HG03175 (cell line): ENCODE data around the gene PXK.

Source experiments
- ATAC-seq: cut with Tn5 transposase; IDR thresholded peaks from one replicate; pipeline ENCODE4 v1.9.1; 2021; ENCODE audit warnings: mild to moderate bottlenecking, moderate library complexity; ENCODE audit not compliant: unreplicated experiment

Gene PXK

GRCh38 chr3:58346368-58346767, 13.7 kb downstream of the PXK start:
- ATAC-seq = no peak

DNA sequence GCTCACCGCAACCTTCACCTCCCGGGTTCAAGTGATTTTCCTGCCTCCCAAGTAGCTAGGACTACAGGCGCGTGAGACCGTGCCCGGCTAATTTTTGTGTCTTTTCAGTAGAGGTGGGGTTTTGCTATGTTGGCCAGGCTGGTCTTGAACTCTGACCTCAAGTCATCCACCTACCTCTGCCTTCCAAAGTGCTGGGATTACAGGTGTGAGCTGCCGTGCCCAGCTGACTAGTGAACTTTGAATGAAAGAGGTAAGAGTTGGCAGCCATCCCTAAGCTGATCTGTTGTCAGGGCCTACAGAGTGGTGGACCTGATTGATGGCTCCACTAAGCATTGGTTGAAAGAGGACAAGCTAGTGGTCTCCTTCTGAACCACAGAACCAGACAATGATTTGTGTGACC, 15.3 kb downstream of the PXK start:
- ATAC-seq = no peak

DNA sequence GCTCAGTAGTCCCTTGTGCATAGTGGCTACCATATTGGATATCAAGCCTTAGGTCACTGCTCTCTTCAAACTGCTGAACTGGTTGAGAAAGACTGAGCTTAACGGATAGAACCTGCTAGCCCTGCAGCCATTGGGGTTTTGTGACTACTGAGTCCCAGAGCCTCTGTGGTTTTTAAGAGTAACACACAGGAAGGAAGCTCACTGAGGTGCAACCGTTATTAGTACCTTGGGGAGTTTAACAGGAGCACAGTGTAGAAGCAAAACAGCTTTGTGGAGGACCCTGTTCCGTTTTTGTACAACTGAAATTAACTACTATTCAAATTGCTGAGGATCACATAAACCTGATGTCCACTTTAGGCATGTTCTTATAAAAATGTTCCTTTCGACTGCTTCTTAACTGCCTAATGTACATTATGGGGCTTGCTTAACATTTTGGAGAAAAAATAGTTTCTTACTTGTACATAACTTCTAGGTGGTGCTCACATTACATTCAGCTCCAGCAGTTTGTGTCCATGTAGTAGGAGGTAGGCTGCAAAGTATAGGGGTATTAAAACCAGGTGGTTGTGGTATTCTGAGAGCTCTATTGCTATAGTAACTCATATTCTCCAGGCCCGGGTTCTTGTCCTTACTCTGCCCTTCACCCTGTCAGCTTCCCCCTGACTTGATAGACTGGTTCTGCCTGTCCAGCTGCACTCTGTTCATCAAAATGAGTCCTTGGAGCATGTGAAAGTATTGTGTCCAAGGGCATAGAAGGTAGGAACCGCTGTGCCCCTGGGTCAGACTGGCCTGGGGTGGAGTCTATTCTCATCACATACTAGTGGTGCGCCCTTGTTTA, 17.3 kb downstream of the PXK start:
- peak; percentile 83 for ATAC-seq

GRCh38 chr3:58350627-58351013, 17.9 kb downstream of the PXK start:
- ATAC-seq = no peak

- no peak for ATAC-seq
Measured at GRCh38 chr3:58351920-58352319, 19.2 kb downstream of the PXK start.

DNA sequence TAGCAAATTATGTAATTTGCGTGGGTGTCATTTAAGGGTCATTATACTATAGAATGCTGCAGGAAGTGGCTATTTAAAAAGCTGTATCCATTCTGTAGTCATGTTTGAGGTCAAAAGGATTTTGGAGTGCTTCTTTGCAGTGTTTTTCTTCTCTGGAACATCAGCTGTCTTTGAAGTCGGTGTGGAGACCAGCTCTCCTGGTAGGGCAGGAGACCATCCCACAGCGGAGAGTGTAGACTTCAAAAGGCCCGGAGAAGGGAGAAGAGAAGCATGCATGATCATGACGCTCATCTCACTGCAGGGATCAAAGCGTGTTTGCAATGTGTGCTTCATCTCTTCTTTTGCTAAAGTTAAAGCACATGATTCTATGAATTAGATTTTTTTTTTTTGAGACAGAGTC, 19.9 kb downstream of the PXK start:
- ATAC-seq = no peak

DNA sequence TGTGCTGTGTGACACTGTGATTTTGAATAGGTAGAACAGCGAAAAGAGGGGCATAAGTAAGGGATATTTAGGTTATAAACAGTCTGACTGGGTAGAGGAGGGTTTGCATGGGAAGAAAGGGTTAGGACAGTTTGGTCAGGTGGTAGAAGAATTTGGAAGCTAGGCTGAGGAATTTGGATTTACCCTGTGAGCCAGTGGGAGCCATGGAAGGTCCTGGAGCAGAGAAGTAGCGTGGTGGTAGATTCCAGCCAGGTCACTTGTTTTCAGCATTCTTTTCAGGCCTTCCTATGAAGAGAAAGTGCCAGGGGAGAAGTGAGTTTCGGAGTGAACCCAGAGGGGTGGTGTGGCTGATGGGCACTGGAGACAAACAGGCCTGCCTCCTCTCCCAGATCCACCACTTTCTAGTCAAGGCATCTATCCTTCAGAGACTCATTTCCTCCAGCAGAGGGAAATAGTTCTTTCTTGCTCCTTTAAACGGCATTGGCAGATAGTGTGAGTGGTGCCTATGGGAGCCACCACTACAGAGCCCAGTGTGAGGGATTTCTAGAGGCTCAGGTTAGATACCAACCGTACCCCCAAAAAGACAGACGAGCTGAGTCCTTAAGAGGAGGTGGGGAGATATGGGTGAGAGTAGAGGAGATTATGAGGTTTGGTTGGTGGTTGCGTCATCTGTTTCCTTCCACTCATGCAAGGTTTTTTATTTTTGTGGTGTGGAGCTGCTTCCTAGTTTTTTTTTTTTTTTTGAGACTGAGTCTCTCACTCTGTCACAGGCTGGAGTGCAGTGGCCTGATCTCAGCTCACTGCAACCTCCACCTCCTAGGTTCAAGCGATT, 21.2 kb downstream of the PXK start:
- ATAC-seq = no peak

- ATAC-seq = peak; percentile 54
Measured at GRCh38 chr3:58355179-58355578, 22.5 kb downstream of the PXK start.

- no peak for ATAC-seq
Measured at GRCh38 chr3:58356054-58356453, 23.4 kb downstream of the PXK start.

- ATAC-seq = no peak
Measured at GRCh38 chr3:58357402-58357801, 24.7 kb downstream of the PXK start.

DNA sequence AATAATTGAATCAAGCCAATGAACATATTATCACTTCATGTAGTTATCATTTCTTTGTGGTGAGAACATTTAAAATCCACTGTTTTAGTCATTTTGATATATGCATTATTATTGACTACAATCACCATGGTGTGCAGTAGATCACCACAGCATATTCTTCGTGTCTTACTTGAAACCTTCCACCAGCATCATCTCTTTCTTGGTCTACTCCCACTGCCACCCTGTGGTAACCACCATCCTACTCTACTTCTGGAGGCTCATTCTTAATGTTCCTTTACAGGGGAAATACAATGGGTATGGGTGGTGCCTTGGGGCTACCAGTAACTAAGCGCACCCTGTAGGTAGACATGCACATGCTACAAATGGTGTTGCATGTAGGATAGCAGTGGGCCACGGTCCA, 25.4 kb downstream of the PXK start:
- no peak for ATAC-seq

DNA sequence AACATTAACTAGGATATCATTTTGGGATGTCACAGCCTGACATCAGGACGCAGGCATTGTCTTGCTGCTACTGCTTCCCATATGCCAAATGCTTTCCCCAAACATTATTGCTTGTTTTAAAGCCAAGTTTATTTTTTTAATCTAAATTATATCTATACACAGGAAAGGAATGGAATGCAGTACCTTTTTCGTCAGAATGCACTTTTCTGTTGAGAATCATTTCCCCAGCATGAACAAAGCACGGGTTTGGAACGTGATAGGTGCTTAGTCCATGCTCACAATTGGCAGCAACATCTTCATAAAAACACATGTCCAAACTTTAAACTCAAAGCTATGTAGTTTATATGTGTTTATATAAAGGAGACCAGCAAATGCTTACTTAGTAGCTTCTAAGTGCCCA, 26.1 kb downstream of the PXK start:
- ATAC-seq = no peak

- ATAC-seq = no peak
Measured at GRCh38 chr3:58359621-58360020, 26.9 kb downstream of the PXK start.

GRCh38 chr3:58361866-58362265, 29.2 kb downstream of the PXK start:
- no peak for ATAC-seq

- ATAC-seq = no peak
Measured at GRCh38 chr3:58366699-58367098, 34.0 kb downstream of the PXK start.

- ATAC-seq = no peak
Measured at GRCh38 chr3:58369038-58369437, 36.3 kb downstream of the PXK start.

- ATAC-seq = no peak
Measured at GRCh38 chr3:58369876-58370275, 37.2 kb downstream of the PXK start.

- no peak for ATAC-seq
Measured at GRCh38 chr3:58370407-58370806, 37.7 kb downstream of the PXK start.

- no peak for ATAC-seq
Measured at GRCh38 chr3:58371754-58372153, 39.1 kb downstream of the PXK start.

- ATAC-seq = no peak
Measured at GRCh38 chr3:58375254-58375653, 42.6 kb downstream of the PXK start.

DNA sequence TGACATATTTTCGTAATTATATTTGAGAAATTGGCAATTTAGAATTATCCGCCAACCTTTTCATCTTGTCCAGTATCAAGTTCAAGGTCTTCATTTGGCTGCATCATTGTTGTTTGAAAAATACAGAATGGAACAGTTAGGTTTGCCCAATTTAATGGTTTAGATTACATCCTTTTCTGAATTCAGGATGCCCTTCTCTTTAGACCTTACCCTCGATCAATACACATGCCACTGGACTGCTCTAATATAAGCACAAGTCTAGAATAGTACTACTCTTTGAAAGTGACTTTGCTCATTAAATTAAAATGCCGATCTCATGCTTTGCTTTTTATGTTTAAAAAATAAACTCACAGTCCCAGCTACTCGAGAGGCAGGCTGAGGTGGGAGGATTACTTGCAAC, 44.5 kb downstream of the PXK start:
- no peak for ATAC-seq

GRCh38 chr3:58377750-58378149, 45.1 kb downstream of the PXK start:
- ATAC-seq = no peak
